IMR-90 (cell line): ENCODE results near the gene PTGES2. TPM values are rescaled to one million over a fixed set of nuclear protein-coding genes. Genes with fewer than 3 reads are reported as not detected.

Source experiments
- ATAC-seq: fragments of 200-7000 bp; cut with Tn5 transposase; 2 replicates; pipeline ENCODE4 v1.9.1; 2020; ENCODE audit warnings: low read depth, mild to moderate bottlenecking, moderate library complexity
- BruUV-seq: library from RNA; stranded (reverse); fragments of 400-500 nt; replicated peaks from 2 replicates; lab custom pipeline; 2021; lab: Mats Ljungman, UMichigan
- CTCF ChIA-PET: fragments of 300-600 bp; formaldehyde crosslinking; extraction: SDS; loops from one replicate; lab custom pipeline; 2021; ENCODE audit warnings: antibody characterized with exemption; lab: Yijun Ruan, JAX
- POLR2A ChIA-PET: fragments of 300-600 bp; sonication (Branson Sonifier 250); formaldehyde crosslinking; loops from one replicate; lab custom pipeline; 2022; ENCODE audit warnings: antibody characterized with exemption; ENCODE audit not compliant: unreplicated experiment; lab: Charles Lee
- DNase-seq: peaks from one replicate; pipeline ENCODE4 v3.0.0; 2013
- H2AFZ ChIP-seq: replicated peaks from 2 replicates; pipeline ENCODE3; 2013; ENCODE audit warnings: low read length, mild to moderate bottlenecking; ENCODE audit not compliant: poor library complexity
- H2AK5ac ChIP-seq: 2 replicates; pipeline ENCODE4 v1.6.1; 2013; ENCODE audit warnings: low read depth, low read length, inconsistent platforms
- H2AK9ac ChIP-seq: replicated peaks from 2 replicates; pipeline ENCODE3; 2013; ENCODE audit warnings: mild to moderate bottlenecking, low read depth, low read length, moderate library complexity; ENCODE audit not compliant: poor library complexity
- H2BK120ac ChIP-seq: 2 replicates; pipeline ENCODE4 v1.6.1; 2013; ENCODE audit warnings: low read depth, low read length, inconsistent platforms
- H2BK15ac ChIP-seq: 3 replicates; pipeline ENCODE4 v1.6.1; 2013; ENCODE audit warnings: low read depth, low read length, inconsistent platforms
- H2BK20ac ChIP-seq: 2 replicates; pipeline ENCODE4 v1.6.1; 2013; ENCODE audit warnings: low read depth, mild to moderate bottlenecking, inconsistent platforms, low read length, moderate library complexity
- H2BK5ac ChIP-seq: 2 replicates; pipeline ENCODE4 v1.6.1; 2013; ENCODE audit warnings: mild to moderate bottlenecking, low read depth, low read length, inconsistent platforms; ENCODE audit not compliant: poor library complexity, severe bottlenecking
- H3K14ac ChIP-seq: replicated peaks from 2 replicates; pipeline ENCODE4 v1.6.1; 2013; ENCODE audit warnings: low read depth, low read length, inconsistent platforms
- H3K18ac ChIP-seq: 2 replicates; pipeline ENCODE4 v1.6.1; 2013; ENCODE audit warnings: low read depth, low read length, control low read depth
- H3K23ac ChIP-seq: 2 replicates; pipeline ENCODE4 v1.6.1; 2013; ENCODE audit warnings: low read depth, low read length, inconsistent platforms
- H3K27ac ChIP-seq: 2 replicates; pipeline ENCODE4 v1.5.1; 2013; ENCODE audit warnings: mild to moderate bottlenecking, control low read depth, low read length; ENCODE audit not compliant: insufficient read depth
- H3K27me3 ChIP-seq: 2 replicates; pipeline ENCODE4 v1.6.1; 2013; ENCODE audit warnings: low read length; ENCODE audit not compliant: control insufficient read depth, insufficient read depth
- H3K36me3 ChIP-seq: 2 replicates; pipeline ENCODE4 v1.6.1; 2013; ENCODE audit warnings: low read length, mixed read lengths; ENCODE audit not compliant: control insufficient read depth, insufficient read depth
- H3K4ac ChIP-seq: 2 replicates; pipeline ENCODE4 v1.6.1; 2013; ENCODE audit warnings: low read depth, low read length, inconsistent platforms
- H3K4me1 ChIP-seq: 2 replicates; pipeline ENCODE4 v1.6.1; 2013; ENCODE audit warnings: low read length, mixed read lengths; ENCODE audit not compliant: control insufficient read depth, insufficient read depth
- H3K4me2 ChIP-seq: 2 replicates; pipeline ENCODE4 v1.6.1; 2013; ENCODE audit warnings: low read depth, mild to moderate bottlenecking, control low read depth, low read length, moderate library complexity
- H3K4me3 ChIP-seq: 2 replicates; pipeline ENCODE4 v1.5.1; 2013; ENCODE audit warnings: low read depth, mild to moderate bottlenecking, control low read depth, low read length, moderate library complexity; ENCODE audit not compliant: insufficient read depth
- H3K56ac ChIP-seq: 2 replicates; pipeline ENCODE4 v1.6.1; 2013; ENCODE audit warnings: low read length, inconsistent platforms; ENCODE audit not compliant: insufficient read depth; ENCODE audit errors: extremely low read depth
- H3K79me1 ChIP-seq, 2 experiments: 2 replicates each; pipeline ENCODE4 v1.6.1; 2013; ENCODE audit warnings: low read length in 2 of 2, inconsistent platforms in 1 of 2, low read depth in 1 of 2
- H3K9ac ChIP-seq: 2 replicates; pipeline ENCODE4 v1.6.1; 2013; ENCODE audit warnings: low read depth, low read length, control low read depth
- H3K9me1 ChIP-seq: 2 replicates; pipeline ENCODE4 v1.6.1; 2013; ENCODE audit warnings: low read length, inconsistent platforms; ENCODE audit not compliant: insufficient read depth
- H3K9me3 ChIP-seq: 2 replicates; pipeline ENCODE4 v1.6.1; 2013; ENCODE audit warnings: low read length; ENCODE audit not compliant: control insufficient read depth, insufficient read depth
- H4K20me1 ChIP-seq: 2 replicates; pipeline ENCODE4 v1.6.1; 2013; ENCODE audit warnings: low read length, inconsistent platforms; ENCODE audit not compliant: insufficient read depth
- H4K5ac ChIP-seq: 2 replicates; pipeline ENCODE4 v1.6.1; 2013; ENCODE audit warnings: mild to moderate bottlenecking, low read depth, low read length, control low read depth
- H4K8ac ChIP-seq, 2 experiments: 2 replicates each; pipeline ENCODE4 v1.6.1; 2013; ENCODE audit warnings: low read depth in 2 of 2, low read length in 2 of 2, control low read depth in 1 of 2, inconsistent platforms in 1 of 2
- H4K91ac ChIP-seq: 2 replicates; pipeline ENCODE4 v1.6.1; 2013; ENCODE audit warnings: low read depth, low read length, inconsistent platforms; ENCODE audit not compliant: insufficient read depth
- BHLHE40 ChIP-seq: fragments of 150-350 bp; IDR thresholded peaks from 2 replicates; pipeline ENCODE4 v1.6.1; 2016; ENCODE audit warnings: mild to moderate bottlenecking, low read depth, low read length
- CTCF ChIP-seq: conservative IDR thresholded peaks from 2 replicates; pipeline ENCODE4 v1.5.1; 2012; ENCODE audit warnings: mild to moderate bottlenecking, low read depth, low read length, improper control_type of control experiment
- FOS ChIP-seq: fragments of 150-350 bp; IDR thresholded peaks from 2 replicates; pipeline ENCODE4 v1.6.1; 2016; ENCODE audit warnings: low read depth, low read length
- MAZ ChIP-seq: IDR thresholded peaks from 2 replicates; pipeline ENCODE4 v1.6.1; 2012; ENCODE audit warnings: low read depth, mild to moderate bottlenecking, low read length, improper control_type of control experiment, moderate library complexity, borderline replicate concordance
- MXI1 ChIP-seq: IDR thresholded peaks from 2 replicates; pipeline ENCODE4 v1.6.1; 2012; ENCODE audit warnings: low read depth, mild to moderate bottlenecking, low read length, moderate library complexity, borderline replicate concordance
- RAD21 ChIP-seq: IDR thresholded peaks from 2 replicates; pipeline ENCODE4 v1.6.1; 2012; ENCODE audit warnings: low read length, improper control_type of control experiment
- WGBS, 2 experiments: methylation state at CpG; one replicate each; pipeline versions ENCODE4 v1.1.5 to v1.1.7; 2013; ENCODE audit warnings: missing lambda C conversion rate in 2 of 2; ENCODE audit not compliant: insufficient read length in 1 of 2; ENCODE audit errors: extremely low coverage in 2 of 2; 5-methylcytosine and 5-hydroxymethylcytosine counted together
- dilution Hi-C: fragments of 300-500 bp; cut with HindIII; formaldehyde crosslinking; loops from one replicate; pipeline ENCODE4 v1.14.3; 2018; ENCODE audit warnings: low sequenced_read_pairs; ENCODE audit not compliant: unreplicated experiment
- in situ Hi-C: fragments of 300-500 bp; cut with MboI; formaldehyde crosslinking; loops from 3 replicates; pipeline ENCODE4 v1.14.3; 2019; ENCODE audit warnings: low sequenced_read_pairs, inconsistent platforms, mixed read lengths
- intact Hi-C: fragments of 100-400 bp; cut with micrococcal nuclease; formaldehyde crosslinking; loops from 2 replicates; pipeline ENCODE4 v1.10.0; 2022
- polyA plus RNA-seq, 3 experiments: library from polyadenylated mRNA; depleted of rRNA; stranded (reverse); fragments of >200 nt; gene quantifications; 2 replicates each; pipeline ENCODE4 v1.2.3, GENCODE V29; 2012; ENCODE audit warnings: low replicate concordance in 1 of 3
- total RNA-seq: library from RNA; depleted of rRNA; stranded (reverse); fragments of >200 nt; gene quantifications from 2 replicates; pipeline ENCODE4 v1.2.3, GENCODE V29; 2012

Gene PTGES2
- total and polyA plus RNA-seq, 2 of the 4 experiments (the other 2 are of a cell fraction): 100 to 107 TPM

DNA sequence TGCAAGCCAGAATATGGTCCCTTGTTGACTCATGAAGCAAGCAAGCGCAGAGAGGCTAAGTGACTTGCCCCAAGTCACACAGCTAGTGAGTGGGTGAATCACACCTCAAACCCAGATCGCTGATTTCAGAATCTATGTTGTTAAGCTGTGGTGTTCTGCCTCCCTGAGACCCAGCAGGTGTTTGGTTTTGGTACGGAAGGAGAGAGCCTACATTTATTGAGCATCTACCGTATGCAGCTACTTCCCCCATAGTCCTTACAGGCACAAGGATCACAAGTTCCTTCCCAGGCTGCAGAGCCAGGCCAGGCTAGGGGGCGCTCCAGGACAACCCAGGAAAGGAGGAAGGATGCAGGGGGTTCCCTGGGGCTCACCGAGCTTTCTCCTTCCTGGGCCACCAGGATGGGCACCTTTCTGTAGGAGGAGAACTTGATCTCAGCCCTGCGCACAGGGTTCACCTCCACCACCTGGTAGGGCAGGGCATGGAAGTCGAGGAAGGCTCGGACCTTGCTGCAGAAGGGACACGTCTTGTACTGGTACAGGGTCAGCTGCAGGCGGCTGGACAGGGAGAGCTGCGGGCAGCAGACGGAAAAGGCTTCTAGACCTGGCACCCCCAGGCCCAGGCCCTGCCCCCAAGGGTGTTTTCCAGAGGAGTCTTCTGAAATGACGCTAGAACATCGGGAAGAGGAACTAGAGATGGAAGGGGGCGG is 2.5 kb downstream of the PTGES2 start:
- no peak overlapping the region for H4K91ac ChIP-seq
- no peak overlapping the region for H4K5ac ChIP-seq
- no peak overlapping the region for H3K4me3 ChIP-seq
- no peaks in the 10 kb centered on the region for H3K27me3 ChIP-seq
- H4K20me1 ChIP-seq: peaks cover 17% of the 10 kb centered on the region; the same call in 1 of the 2 replicates
- DNase-seq (peak; percentile 45), ATAC-seq (no peak)
- H3K56ac ChIP-seq: no peak overlapping the region
- BruUV-seq: no TSS peak
- H3K9ac ChIP-seq: no peak overlapping the region
- H3K4me2 ChIP-seq: no peak overlapping the region
- CTCF ChIA-PET: interaction anchor here (0.7 to 0.9 kb wide), 2 partner anchors 12 to 90 kb away, joined by 3 read pairs; no protein-coding TSS in a partner anchor
- no peak overlapping the region for H3K18ac ChIP-seq
- no peaks in the 10 kb centered on the region for H3K9me3 ChIP-seq
- no peak overlapping the region for H2BK5ac ChIP-seq
- H3K23ac ChIP-seq: no peak overlapping the region
- H3K14ac ChIP-seq: no peak overlapping the region
- peak overlapping the region; percentile 55 for H2AK9ac ChIP-seq
- no peak overlapping the region for H2BK15ac ChIP-seq
- no peak overlapping the region for H2BK20ac ChIP-seq
- no peak overlapping the region for H3K27ac ChIP-seq
- intact Hi-C loops: no loop called here
- H2AK5ac ChIP-seq: no peak overlapping the region
- WGBS, 2 experiments: 100% methylated on average over 1 of the region's 16 CpGs; no CpG with 5 or more reads in 1 of the 2 experiments
- in situ Hi-C loops: no loop called here
- H3K79me1 ChIP-seq: peaks cover 9 to 39% of the 10 kb centered on the region in 2 experiments; a peak in 3 of 4 replicates
- peak overlapping the region; percentile 33 for H2AFZ ChIP-seq
- no peak overlapping the region for H4K8ac ChIP-seq
- POLR2A ChIA-PET: no interaction called here
- no peak overlapping the region for H2BK120ac ChIP-seq
- TF ChIP-seq BHLHE40 (no peak), CTCF (peak; percentile 55), RAD21 (peak; percentile 46), MXI1 (no peak), MAZ (no peak), FOS (no peak)
- no peak overlapping the region for H3K4ac ChIP-seq
- H3K36me3 ChIP-seq: peaks cover 24% of the 10 kb centered on the region
- H3K4me1 ChIP-seq: peaks cover 10% of the 10 kb centered on the region; the same call in 1 of the 2 replicates
- peaks cover 10% of the 10 kb centered on the region for H3K9me1 ChIP-seq
- dilution Hi-C loops: no loop called here
